ENCODE data around the gene RAPGEF5.

RAPGEF5 gene

DNA sequence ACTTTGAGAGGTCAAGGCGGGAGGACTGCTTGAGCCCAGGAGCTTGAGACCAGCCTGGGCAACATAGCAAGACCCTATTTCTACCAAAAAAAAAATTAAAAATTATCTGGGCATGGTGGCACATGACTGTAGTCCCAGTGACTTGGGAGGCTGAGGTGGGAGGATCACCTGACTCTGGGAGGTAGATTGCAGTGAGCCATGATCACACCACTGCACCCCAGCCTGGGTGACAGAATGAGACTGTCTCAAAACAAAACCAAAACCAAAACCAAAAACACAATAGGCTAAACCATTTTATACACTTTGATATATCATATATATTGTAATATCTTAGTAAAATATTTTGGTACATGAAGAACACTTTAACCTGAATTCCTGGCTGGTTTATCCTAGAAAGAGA is 101.6 kb downstream of the RAPGEF5 start:
- no peak for DNase-seq (ENCODE audit: low read depth in 2 of 2)
- TF ChIP-seq, protein P1, sequence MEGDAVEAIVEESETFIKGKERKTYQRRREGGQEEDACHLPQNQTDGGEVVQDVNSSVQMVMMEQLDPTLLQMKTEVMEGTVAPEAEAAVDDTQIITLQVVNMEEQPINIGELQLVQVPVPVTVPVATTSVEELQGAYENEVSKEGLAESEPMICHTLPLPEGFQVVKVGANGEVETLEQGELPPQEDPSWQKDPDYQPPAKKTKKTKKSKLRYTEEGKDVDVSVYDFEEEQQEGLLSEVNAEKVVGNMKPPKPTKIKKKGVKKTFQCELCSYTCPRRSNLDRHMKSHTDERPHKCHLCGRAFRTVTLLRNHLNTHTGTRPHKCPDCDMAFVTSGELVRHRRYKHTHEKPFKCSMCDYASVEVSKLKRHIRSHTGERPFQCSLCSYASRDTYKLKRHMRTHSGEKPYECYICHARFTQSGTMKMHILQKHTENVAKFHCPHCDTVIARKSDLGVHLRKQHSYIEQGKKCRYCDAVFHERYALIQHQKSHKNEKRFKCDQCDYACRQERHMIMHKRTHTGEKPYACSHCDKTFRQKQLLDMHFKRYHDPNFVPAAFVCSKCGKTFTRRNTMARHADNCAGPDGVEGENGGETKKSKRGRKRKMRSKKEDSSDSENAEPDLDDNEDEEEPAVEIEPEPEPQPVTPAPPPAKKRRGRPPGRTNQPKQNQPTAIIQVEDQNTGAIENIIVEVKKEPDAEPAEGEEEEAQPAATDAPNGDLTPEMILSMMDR (IDR thresholded peaks at IDR 0.05; ENCODE audit: low read depth, low read length): no peak
- H3K4me3 ChIP-seq (replicated peaks in 1 of 2; ENCODE audit: low read depth in 2 of 2, low read length in 2 of 2): no peak overlapping the region

DNA sequence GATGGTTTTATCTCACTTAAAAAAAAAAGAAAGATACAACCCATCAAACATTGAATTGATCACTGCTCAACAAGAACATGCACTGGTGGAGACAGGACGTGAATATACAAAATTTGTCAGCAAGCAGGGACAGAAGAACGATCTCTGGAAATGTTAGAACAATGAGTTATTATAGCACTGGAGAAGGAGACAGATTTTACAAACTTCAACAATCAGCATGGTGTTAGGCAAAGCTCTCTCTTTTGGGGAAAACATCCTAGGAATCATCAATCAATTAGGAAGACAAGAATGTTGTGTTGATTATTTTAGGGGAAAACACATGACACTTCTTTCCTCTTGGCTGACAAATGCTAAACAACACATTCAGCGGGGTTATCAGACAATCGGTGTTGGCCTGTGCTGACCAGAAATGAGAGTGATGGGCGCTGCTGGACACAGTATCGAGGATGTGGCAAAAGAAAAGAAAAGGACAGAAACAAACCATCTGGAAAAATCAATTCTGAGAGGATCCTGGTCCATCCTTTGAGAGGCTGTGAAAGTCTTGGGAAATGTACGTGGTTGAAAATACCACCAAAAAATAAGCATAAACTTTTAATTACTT is 103.9 kb downstream of the RAPGEF5 start:
- DNase-seq (ENCODE audit: low read depth in 2 of 2): no peak
- no peak overlapping the region for H3K4me3 ChIP-seq (replicated peaks in 1 of 2; ENCODE audit: low read depth in 2 of 2, low read length in 2 of 2)
- TF ChIP-seq, protein P1 (IDR thresholded peaks at IDR 0.05; ENCODE audit: low read depth, low read length): no peak

DNA sequence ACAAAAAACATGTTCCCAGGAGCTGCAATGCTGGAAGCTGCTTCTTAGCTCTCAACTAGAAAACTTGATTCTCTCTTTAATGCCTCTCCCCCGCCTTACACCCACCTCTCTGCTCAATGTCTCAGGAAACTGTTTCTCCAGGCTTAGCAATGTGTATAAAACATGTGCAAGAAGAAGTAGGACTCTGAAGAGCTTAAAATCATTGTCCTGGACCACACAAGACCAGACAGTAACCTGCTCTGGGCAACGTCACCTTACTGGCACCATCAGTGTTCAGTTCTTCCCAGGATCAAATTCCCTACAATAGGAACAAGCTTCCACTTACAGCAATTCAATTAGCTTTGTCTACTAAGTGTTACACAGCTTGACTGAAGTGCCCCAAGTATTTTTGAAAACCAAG is 104.9 kb downstream of the RAPGEF5 start:
- H3K4me3 ChIP-seq (replicated peaks in 1 of 2; ENCODE audit: low read depth in 2 of 2, low read length in 2 of 2): no peak overlapping the region
- DNase-seq (ENCODE audit: low read depth in 2 of 2): no peak
- TF ChIP-seq, protein P1 (IDR thresholded peaks at IDR 0.05; ENCODE audit: low read depth, low read length): no peak

DNA sequence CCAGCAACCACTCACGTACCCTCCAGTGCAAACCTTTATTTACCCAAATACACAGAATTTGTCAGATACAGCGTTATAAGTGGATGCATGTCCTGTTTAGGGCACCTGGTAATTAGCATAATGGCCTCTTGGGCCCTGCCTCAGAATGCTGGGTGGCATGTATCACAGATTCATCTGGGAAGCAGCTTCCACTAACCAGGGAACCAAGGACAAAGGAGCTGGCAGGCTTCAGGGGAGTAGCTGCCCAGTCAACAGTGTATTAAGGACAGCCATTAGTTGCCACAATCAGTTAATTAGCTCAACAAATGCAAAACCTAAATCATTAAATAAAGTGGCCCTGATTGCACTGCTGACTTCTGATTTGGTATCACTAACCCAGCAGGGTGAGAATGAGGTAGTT is 105.7 kb downstream of the RAPGEF5 start:
- no peak overlapping the region for H3K4me3 ChIP-seq (replicated peaks in 1 of 2; ENCODE audit: low read depth in 2 of 2, low read length in 2 of 2)
- TF ChIP-seq, protein P1 (IDR thresholded peaks at IDR 0.05; ENCODE audit: low read depth, low read length): no peak
- no peak for DNase-seq (ENCODE audit: low read depth in 2 of 2)

DNA sequence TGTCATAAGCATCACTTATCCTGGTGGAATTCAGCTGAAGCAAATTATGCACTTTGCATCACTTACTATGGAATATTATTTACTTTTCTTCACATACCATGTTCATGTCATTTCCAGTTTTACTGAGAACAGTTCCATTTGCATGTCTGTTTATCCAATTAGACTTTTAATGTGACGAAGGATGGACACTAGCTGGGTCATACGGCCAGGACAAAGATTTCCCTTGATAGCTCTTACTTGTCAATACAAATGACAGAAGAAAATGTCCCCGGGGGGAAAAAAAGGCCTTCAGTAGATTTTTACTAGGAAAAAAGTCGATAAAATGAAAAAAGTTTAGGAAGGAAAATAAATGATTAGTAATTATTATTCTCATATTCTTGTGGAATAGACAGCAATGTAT is 106.6 kb downstream of the RAPGEF5 start:
- no peak overlapping the region for H3K4me3 ChIP-seq (replicated peaks in 1 of 2; ENCODE audit: low read depth in 2 of 2, low read length in 2 of 2)
- TF ChIP-seq, protein P1 (IDR thresholded peaks at IDR 0.05; ENCODE audit: low read depth, low read length): no peak
- no peak for DNase-seq (ENCODE audit: low read depth in 2 of 2)

DNA sequence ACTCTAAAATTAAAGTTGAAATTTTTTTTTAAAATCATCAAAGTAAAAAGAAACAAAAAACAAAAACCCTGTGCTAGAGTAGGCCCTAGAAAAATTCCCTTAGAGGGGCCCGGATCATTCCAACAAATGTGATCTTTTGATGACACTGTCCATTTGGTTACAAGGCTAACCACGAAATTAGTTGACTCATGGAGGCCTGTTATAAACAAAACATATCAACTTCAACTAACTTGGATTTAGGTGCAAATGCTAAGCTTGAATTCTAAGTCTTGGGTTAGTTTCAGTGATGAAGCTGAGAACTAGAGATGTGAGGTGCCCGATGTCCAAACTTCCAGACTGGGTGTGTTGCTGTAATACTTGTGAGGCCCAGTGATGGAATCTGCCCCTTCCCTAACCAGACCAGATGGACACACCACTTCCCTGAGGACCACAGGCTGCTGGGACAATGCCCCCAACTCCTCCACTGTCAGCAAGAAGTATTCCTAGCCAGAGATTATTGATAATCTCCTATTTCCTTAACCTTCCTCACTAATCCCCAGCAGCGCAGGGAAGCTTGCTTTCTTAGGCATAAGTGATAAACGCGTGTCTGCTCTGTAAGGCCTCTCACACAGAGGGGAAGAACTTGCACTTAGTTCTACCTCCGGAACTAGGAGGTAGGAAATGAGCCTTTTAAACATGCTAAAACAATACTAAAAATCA is 108.7 kb downstream of the RAPGEF5 start:
- H3K4me3 ChIP-seq (replicated peaks in 1 of 2; ENCODE audit: low read depth in 2 of 2, low read length in 2 of 2): no peak overlapping the region
- TF ChIP-seq, protein P1 (IDR thresholded peaks at IDR 0.05; ENCODE audit: low read depth, low read length): no peak
- DNase-seq (ENCODE audit: low read depth in 2 of 2): no peak
